ENCODE measurements around the gene ZNF500. TPM values are rescaled to one million over a fixed set of nuclear protein-coding genes. Genes with fewer than 3 reads are reported as not detected.

Gene ZNF500
- total and polyA plus RNA-seq, 2 donors (not counting 1 experiment from before 2014, with no cell fraction given) = 12.0 to 26.5 TPM

DNA sequence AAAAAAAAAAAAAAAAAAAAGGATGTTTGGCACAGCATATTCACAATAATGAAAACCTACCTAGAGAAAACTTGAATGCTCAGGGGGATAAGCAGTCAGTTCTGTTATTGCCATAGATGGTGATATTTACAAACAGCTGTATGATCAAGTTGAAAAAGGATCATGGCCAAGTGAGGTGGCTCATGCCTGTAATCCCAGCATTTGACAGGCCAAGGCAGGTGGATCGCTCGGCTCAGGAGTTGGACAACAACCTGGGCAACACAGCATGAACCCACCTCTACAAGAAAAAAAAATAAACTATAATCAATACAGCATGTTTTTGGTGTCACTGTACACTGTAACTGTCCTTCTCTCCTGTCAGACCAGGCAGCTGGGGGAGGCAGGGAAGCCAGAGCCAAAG, 52.0 kb downstream of the ZNF500 start:
- Histone ChIP-seq H3K9ac (ENCODE audit: low read length) (no peak overlapping the region), H2AFZ (ENCODE audit: insufficient read depth, low read depth, low read length, poor library complexity, severe bottlenecking) (no peak overlapping the region), H3K4me3 (ENCODE audit: control extremely low read depth in 1 of 5, extremely low read depth in 1 of 5, insufficient read depth in 1 of 5, low read depth in 2 of 5, low read length in 4 of 5) (no peak overlapping the region), H3K27me3 (replicated peaks in 1 of 4; ENCODE audit: control extremely low read depth in 1 of 4, control insufficient read depth in 3 of 4, insufficient read depth in 4 of 4, low read length in 3 of 4) (no peaks in the 10 kb centered on the region), H3K4me2 (replicated peaks; ENCODE audit: low read depth, low read length, poor library complexity, severe bottlenecking) (no peak overlapping the region), H4K20me1 (ENCODE audit: control insufficient read depth, insufficient read depth, low read length, poor library complexity, severe bottlenecking) (no peaks in the 10 kb centered on the region), H3K27ac (ENCODE audit: low read length in 2 of 2) (no peak overlapping the region), H3K4me1 (ENCODE audit: control insufficient read depth in 2 of 2, insufficient read depth in 2 of 2, low read length in 2 of 2) (peaks cover 0 to 10% of the 10 kb centered on the region in 2 donors), H3K36me3 (replicated peaks in 1 of 2; ENCODE audit: control extremely low read depth in 1 of 2, control insufficient read depth in 1 of 2, extremely low read depth in 1 of 2, insufficient read depth in 2 of 2, low read length in 1 of 2) (peaks cover 2 to 21% of the 10 kb centered on the region in 2 experiments), H3K9me3 (ENCODE audit: control extremely low read depth in 1 of 3, control insufficient read depth in 2 of 3, insufficient read depth in 1 of 3, low read length in 2 of 3) (no peaks in the 10 kb centered on the region), H3K79me2 (ENCODE audit: control insufficient read depth, insufficient read depth, low read length) (no peaks in the 10 kb centered on the region)
- H3K4me3 Mint-ChIP-seq = no peak overlapping the region
- peaks cover 14% of the 10 kb centered on the region for H3K4me1 Mint-ChIP-seq
- DNase-seq = no peak
- no peak for ATAC-seq (ENCODE audit: low read depth)
- H3K27me3 Mint-ChIP-seq = no peaks in the 10 kb centered on the region
- no peaks in the 10 kb centered on the region for H3K9me3 Mint-ChIP-seq (ENCODE audit: insufficient read depth)
- intact Hi-C loops (cut with micrococcal nuclease) = no loop called here
- CTCF ChIA-PET = no interaction called here
- POLR2A ChIA-PET = no interaction called here
- H3K27ac Mint-ChIP-seq = no peak overlapping the region
- 100% methylated on average over 2 of the region's 2 CpGs for WGBS (ENCODE audit: insufficient coverage)
- no peak for TF ChIP-seq EZH2 (IDR thresholded peaks at IDR 0.05; ENCODE audit: borderline replicate concordance, insufficient read depth, low read depth, low read length, poor library complexity, severe bottlenecking)
- no peak for TF ChIP-seq CTCF (IDR thresholded peaks at IDR 0.05)

DNA sequence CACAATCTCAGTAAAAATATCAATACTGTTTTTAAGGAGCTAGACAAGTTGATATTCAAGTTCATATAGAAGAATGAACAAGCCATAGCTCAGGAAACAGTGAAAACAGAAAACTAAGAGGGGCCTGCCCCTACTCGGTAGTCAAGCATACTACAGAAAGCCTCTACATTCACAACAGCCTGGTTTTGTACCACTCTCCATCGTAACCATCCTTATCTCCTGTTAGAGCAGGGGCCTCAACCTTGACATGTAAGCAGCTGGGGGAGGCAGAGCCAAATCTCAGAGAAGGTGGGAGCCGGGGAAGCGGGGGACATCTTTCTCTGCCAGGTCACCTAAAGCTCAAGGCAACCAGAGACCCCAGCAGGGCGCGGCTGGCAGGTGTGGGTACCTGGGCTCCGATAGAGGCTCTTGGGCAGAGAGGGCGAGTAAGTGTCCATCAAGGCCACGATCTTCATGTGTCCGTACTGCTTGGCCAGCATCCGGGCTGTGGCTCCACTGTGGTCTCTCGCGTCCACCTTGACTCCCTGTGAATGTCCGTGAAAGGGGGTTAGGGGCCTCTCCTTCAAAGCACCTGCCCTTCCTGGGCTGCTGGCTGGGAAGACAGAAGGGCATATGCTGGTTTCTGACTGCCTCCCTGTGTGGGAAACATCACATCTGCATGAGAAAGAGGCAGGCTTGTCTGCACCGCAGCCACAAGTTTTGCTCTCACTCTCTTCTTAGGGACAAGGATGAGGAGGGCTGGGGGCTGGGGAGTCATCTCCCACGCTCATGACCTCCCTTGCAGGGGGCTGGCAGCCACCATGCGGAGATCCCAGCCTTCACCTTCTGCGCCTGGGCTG, 53.1 kb downstream of the ZNF500 start:
- Mint-ChIP-seq H3K27ac (no peak overlapping the region), H3K4me1 (peaks cover 8% of the 10 kb centered on the region), H3K9me3 (ENCODE audit: insufficient read depth) (no peaks in the 10 kb centered on the region), H3K4me3 (no peak overlapping the region), H3K27me3 (no peaks in the 10 kb centered on the region)
- TF ChIP-seq EZH2 (IDR thresholded peaks at IDR 0.05; ENCODE audit: borderline replicate concordance, insufficient read depth, low read depth, low read length, poor library complexity, severe bottlenecking) = no peak
- no peak for TF ChIP-seq CTCF (IDR thresholded peaks at IDR 0.05)
- no peak overlapping the region for H3K9ac ChIP-seq (ENCODE audit: low read length)
- H4K20me1 ChIP-seq (ENCODE audit: control insufficient read depth, insufficient read depth, low read length, poor library complexity, severe bottlenecking) = no peaks in the 10 kb centered on the region
- H3K79me2 ChIP-seq (ENCODE audit: control insufficient read depth, insufficient read depth, low read length) = no peaks in the 10 kb centered on the region
- intact Hi-C loops (cut with micrococcal nuclease) = no loop called here
- DNase-seq = no peak
- H3K4me2 ChIP-seq (replicated peaks; ENCODE audit: low read depth, low read length, poor library complexity, severe bottlenecking) = no peak overlapping the region
- no peak overlapping the region for H2AFZ ChIP-seq (ENCODE audit: insufficient read depth, low read depth, low read length, poor library complexity, severe bottlenecking)
- H3K9me3 ChIP-seq (ENCODE audit: control extremely low read depth in 1 of 3, control insufficient read depth in 2 of 3, insufficient read depth in 1 of 3, low read length in 2 of 3) = no peaks in the 10 kb centered on the region
- no peak for ATAC-seq (ENCODE audit: low read depth)
- POLR2A ChIA-PET = no interaction called here
- H3K4me1 ChIP-seq (ENCODE audit: control insufficient read depth in 2 of 2, insufficient read depth in 2 of 2, low read length in 2 of 2) = peaks cover 0 to 8% of the 10 kb centered on the region in 2 donors
- H3K27me3 ChIP-seq (replicated peaks in 1 of 4; ENCODE audit: control extremely low read depth in 1 of 4, control insufficient read depth in 3 of 4, insufficient read depth in 4 of 4, low read length in 3 of 4) = no peaks in the 10 kb centered on the region
- 96% methylated on average over 15 of the region's 18 CpGs for WGBS (ENCODE audit: insufficient coverage)
- no peak overlapping the region for H3K4me3 ChIP-seq (ENCODE audit: control extremely low read depth in 1 of 5, extremely low read depth in 1 of 5, insufficient read depth in 1 of 5, low read depth in 2 of 5, low read length in 4 of 5)
- CTCF ChIA-PET = no interaction called here
- no peak overlapping the region for H3K27ac ChIP-seq (ENCODE audit: low read length in 2 of 2)
- peaks cover 2 to 23% of the 10 kb centered on the region in 2 experiments for H3K36me3 ChIP-seq (replicated peaks in 1 of 2; ENCODE audit: control extremely low read depth in 1 of 2, control insufficient read depth in 1 of 2, extremely low read depth in 1 of 2, insufficient read depth in 2 of 2, low read length in 1 of 2)

Measured in B cell (primary cell).